BJ (cell line): Measurements from ENCODE around the gene TFAP2C. TPM values are rescaled to one million over a fixed set of nuclear protein-coding genes. Genes with fewer than 3 reads are reported as not detected.

Experiments used
- CTCF ChIA-PET: fragments of 350-600 bp; formaldehyde crosslinking; extraction: SDS; loops from one replicate; lab custom pipeline; 2021; ENCODE audit warnings: antibody characterized with exemption, inconsistent platforms; lab: Yijun Ruan, JAX
- POLR2A ChIA-PET: fragments of 300-600 bp; sonication (Branson Sonifier 250); formaldehyde crosslinking; extraction: SDS; loops from one replicate; lab custom pipeline; 2021; ENCODE audit warnings: antibody characterized with exemption; lab: Charles Lee
- DNase-seq: peaks from one replicate; pipeline ENCODE4 v3.0.0-alpha.2; 2011; ENCODE audit warnings: low read depth
- H3K27me3 ChIP-seq: 2 replicates; pipeline ENCODE4 v1.6.0; 2011; ENCODE audit warnings: low read length; ENCODE audit not compliant: control insufficient read depth, insufficient read depth
- H3K36me3 ChIP-seq: 2 replicates; pipeline ENCODE4 v1.5.1; 2011; ENCODE audit warnings: low read length; ENCODE audit not compliant: control insufficient read depth, insufficient read depth
- H3K4me3 ChIP-seq: 2 replicates; pipeline ENCODE4 v1.5.1; 2011; ENCODE audit warnings: low read depth, mild to moderate bottlenecking, control low read depth, low read length
- polyA plus RNA-seq: library from polyadenylated mRNA; depleted of rRNA; stranded (reverse); fragments of >200 nt; gene quantifications from 2 replicates; pipeline ENCODE4 v1.2.3, GENCODE V29; 2011
- TF ChIP-seq, protein P1 (sequence below): IDR thresholded peaks from 2 replicates; pipeline ENCODE4 v1.5.1; 2011; ENCODE audit warnings: low read depth, mild to moderate bottlenecking, control low read depth, inconsistent platforms, low read length, moderate library complexity; ENCODE audit not compliant: insufficient read depth

The TFAP2C gene
- polyA plus RNA-seq, 1 experiment = 4.4 TPM

DNA sequence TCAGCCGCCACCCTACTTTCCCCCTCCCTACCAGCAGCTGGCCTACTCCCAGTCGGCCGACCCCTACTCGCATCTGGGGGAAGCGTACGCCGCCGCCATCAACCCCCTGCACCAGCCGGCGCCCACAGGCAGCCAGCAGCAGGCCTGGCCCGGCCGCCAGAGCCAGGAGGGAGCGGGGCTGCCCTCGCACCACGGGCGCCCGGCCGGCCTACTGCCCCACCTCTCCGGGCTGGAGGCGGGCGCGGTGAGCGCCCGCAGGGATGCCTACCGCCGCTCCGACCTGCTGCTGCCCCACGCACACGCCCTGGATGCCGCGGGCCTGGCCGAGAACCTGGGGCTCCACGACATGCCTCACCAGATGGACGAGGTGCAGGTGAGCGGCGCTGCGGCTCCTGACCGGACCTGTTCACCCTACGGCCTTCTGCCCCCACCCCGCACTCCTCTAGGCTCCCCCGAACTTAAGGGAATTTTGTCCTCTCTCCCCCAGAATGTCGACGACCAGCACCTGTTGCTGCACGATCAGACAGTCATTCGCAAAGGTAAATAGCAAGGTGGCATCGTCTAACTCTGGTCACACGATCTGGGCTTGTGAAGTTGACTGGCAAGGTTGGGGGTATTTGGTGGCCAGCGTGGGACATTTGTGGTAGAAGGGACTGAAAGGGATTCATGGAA, 2.3 kb downstream of the TFAP2C start:
- H3K4me3 ChIP-seq = peak overlapping the region; percentile 63
- TF ChIP-seq, protein P1, sequence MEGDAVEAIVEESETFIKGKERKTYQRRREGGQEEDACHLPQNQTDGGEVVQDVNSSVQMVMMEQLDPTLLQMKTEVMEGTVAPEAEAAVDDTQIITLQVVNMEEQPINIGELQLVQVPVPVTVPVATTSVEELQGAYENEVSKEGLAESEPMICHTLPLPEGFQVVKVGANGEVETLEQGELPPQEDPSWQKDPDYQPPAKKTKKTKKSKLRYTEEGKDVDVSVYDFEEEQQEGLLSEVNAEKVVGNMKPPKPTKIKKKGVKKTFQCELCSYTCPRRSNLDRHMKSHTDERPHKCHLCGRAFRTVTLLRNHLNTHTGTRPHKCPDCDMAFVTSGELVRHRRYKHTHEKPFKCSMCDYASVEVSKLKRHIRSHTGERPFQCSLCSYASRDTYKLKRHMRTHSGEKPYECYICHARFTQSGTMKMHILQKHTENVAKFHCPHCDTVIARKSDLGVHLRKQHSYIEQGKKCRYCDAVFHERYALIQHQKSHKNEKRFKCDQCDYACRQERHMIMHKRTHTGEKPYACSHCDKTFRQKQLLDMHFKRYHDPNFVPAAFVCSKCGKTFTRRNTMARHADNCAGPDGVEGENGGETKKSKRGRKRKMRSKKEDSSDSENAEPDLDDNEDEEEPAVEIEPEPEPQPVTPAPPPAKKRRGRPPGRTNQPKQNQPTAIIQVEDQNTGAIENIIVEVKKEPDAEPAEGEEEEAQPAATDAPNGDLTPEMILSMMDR = no peak
- DNase-seq = no peak
- H3K27me3 ChIP-seq = peaks cover 3% of the 10 kb centered on the region; the same call in 1 of the 2 replicates
- CTCF ChIA-PET = interaction anchor here (1.4 to 5.5 kb wide), 2 partner anchors 19 to 341 kb away, joined by 5 to 64 read pairs; no protein-coding TSS in a partner anchor
- H3K36me3 ChIP-seq = peaks cover 13% of the 10 kb centered on the region
- POLR2A ChIA-PET = no interaction called here

DNA sequence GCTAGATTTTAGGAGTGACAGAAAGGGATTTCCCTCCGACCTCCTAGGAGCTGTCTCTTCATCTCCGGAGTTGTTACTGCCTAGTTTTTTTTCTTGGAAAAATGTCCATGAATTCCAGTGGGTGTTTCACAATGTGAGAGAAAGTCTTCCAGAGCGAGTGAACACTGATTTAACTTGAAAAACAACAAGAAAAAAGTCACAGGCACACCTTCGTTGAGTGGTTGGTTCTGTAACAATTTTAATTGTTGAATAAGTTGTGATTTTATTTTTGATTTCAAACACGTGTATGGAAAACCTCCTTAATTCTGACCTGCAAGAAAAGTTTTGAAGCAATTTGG, 2.9 kb downstream of the TFAP2C start:
- peaks cover under 1% of the 10 kb centered on the region; the same call in 1 of the 2 replicates for H3K27me3 ChIP-seq
- TF ChIP-seq, protein P1 = no peak
- peaks cover 13% of the 10 kb centered on the region for H3K36me3 ChIP-seq
- ChIA-PET POLR2A (no interaction called here), CTCF (interaction anchor here (5.5 kb wide), 1 partner anchor 341 kb away, joined by 64 read pairs; no protein-coding TSS in a partner anchor)
- no peak for DNase-seq
- H3K4me3 ChIP-seq = peak overlapping the region; percentile 63

DNA sequence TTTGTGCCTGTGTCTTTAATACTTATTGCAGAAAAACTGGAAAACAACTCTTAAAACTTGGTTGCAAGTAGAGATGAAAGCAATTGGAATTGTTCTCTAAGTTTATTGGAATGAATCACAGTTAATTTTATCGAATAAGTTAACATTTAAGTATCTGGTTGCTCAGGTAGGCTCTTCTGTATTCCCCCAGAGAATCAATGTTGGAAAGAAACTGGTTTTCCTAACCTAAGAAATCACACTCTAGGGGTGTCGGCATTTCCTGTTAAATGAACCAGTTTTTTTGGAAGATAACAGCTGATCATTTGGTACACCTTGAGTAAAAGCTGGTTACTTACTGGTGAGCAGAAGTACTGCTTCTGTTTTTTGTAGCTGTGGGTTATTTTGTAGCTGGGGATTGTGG, 5.2 kb downstream of the TFAP2C start:
- Histone ChIP-seq H3K27me3 (no peaks in the 10 kb centered on the region), H3K36me3 (peaks cover 16% of the 10 kb centered on the region), H3K4me3 (peak overlapping the region; percentile 28)
- CTCF ChIA-PET = interaction anchor here (1.2 to 1.7 kb wide), 2 partner anchors 84 to 192 kb away, joined by 3 to 8 read pairs; no protein-coding TSS in a partner anchor
- POLR2A ChIA-PET = no interaction called here
- no peak for DNase-seq
- TF ChIP-seq, protein P1 = no peak

DNA sequence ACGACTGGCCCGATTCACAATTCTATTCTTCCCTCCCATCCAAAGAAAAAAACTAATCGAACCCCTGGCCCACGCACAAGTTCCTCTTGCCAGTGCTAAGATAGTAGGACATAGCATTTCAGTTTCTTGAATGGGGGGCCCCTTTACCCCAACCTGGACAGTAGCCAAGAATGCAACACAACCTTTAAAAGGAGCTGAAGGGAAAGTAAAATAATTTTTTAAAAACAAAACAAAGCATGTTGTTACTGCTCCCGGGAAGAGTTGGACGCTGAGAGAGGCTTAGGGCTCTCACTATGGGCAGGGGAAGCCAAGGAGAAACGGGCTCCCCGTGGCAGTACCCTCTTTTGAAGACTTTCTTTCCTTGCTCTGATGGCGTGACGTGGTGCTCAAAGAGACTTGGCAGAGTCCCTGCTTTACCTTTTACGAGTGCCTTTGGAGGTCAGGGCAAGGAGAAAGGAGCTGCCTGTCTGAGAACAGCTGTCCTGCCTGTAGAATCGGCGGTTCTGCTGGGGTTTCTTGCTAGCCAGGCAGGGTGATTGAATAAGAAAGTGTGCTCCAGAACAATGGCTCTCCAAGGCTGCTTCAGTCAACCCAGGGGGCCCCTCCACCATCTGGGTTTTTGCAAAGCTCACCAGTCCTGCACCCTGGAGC, 5.8 kb downstream of the TFAP2C start:
- H3K4me3 ChIP-seq = peak overlapping the region; percentile 13; the same call in 1 of the 2 replicates
- H3K36me3 ChIP-seq = peaks cover 17% of the 10 kb centered on the region
- H3K27me3 ChIP-seq = no peaks in the 10 kb centered on the region
- TF ChIP-seq, protein P1 = no peak
- POLR2A ChIA-PET = no interaction called here
- no peak for DNase-seq
- CTCF ChIA-PET = interaction anchor here (0.6 to 1.7 kb wide), 3 partner anchors 16 to 192 kb away, joined by 3 to 8 read pairs (median 3); no protein-coding TSS in a partner anchor

DNA sequence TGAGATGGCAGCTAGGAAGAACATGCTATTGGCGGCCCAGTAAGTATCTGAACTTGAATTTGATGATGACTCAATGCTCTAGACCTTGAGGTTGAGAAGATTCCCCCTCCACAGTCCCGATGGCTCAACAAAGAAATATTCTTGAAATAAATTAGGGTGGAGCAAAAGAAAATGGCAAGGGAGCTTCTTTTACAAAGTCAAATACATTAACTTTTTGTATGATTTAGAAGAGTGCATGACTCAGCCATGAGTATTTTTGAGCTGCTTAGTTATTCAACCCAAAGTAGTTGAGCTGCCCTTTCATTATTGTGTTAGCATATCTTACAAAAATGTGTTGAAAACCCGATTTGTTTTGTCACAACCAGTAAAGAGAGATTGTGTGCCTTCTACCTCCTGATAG, 7.6 kb downstream of the TFAP2C start:
- no peak overlapping the region for H3K4me3 ChIP-seq
- H3K27me3 ChIP-seq = no peaks in the 10 kb centered on the region
- DNase-seq = peak; percentile 94
- peaks cover 21% of the 10 kb centered on the region for H3K36me3 ChIP-seq
- ChIA-PET CTCF (interaction anchor here (1.1 to 2.0 kb wide), 4 partner anchors 11 to 337 kb away, joined by 3 to 7 read pairs (median 4); no protein-coding TSS in a partner anchor), POLR2A (interaction anchor here (0.6 to 0.7 kb wide), 2 partner anchors 11 to 151 kb away, joined by 3 read pairs; no protein-coding TSS in a partner anchor)
- TF ChIP-seq, protein P1 = no peak
